Fibroblast of lung (primary cell): ENCODE measurements around the gene NEK4.

Source experiments
- CTCF ChIP-seq, 2 donors: IDR thresholded peaks in 1 of 2; conservative IDR thresholded peaks in 1 of 2; 1 replicate in 1 of 2; 2 replicates in 1 of 2; pipeline ENCODE4 v1.5.1; 2011 to 2012; ENCODE audit warnings: low read length in 2 of 2, control low read depth in 1 of 2, inconsistent platforms in 1 of 2, low read depth in 1 of 2, mild to moderate bottlenecking in 1 of 2
- EZH2 ChIP-seq: IDR thresholded peaks from 2 replicates; pipeline ENCODE4 v1.5.1; 2012; ENCODE audit warnings: low read length, control low read depth, mild to moderate bottlenecking; ENCODE audit errors: missing control alignments

GRCh38 chr3:52742418-52743041 is 28.2 kb downstream of the NEK4 start:
- TF ChIP-seq CTCF (conservative IDR thresholded peaks at IDR 0.05 in 1 of 2, IDR thresholded peaks at IDR 0.05 in 1 of 2; ENCODE audit: low read depth in 1 of 2, low read length in 2 of 2) (peak; percentile 44 to 64), EZH2 (no peak)
